Left lung (tissue), 10 donors: Measurements from ENCODE around the gene COG5. TPM values are rescaled to one million over a fixed set of nuclear protein-coding genes. Genes with fewer than 3 reads are reported as not detected.

Source experiments
- ATAC-seq: fragments of 200-7000 bp; cut with Tn5 transposase; one replicate; pipeline ENCODE4 v1.9.1; 2020; ENCODE audit warnings: moderate library complexity
- DNase-seq, 4 donors: peaks; one replicate each; pipeline ENCODE4 v3.0.0-alpha.2; 2013 to 2020
- H3K27ac ChIP-seq, 2 donors: fragments of 200-600 bp; sonication (generic) in 1 of 2; one replicate each; pipeline versions ENCODE4 v1.5.0 to v1.8.0; 2020 to 2021
- H3K27me3 ChIP-seq, 2 donors: fragments of 200-600 bp; sonication (generic) in 1 of 2; one replicate each; pipeline versions ENCODE4 v1.5.0 to v1.8.0; 2020 to 2021
- H3K36me3 ChIP-seq, 2 donors: fragments of 200-600 bp; sonication (generic) in 1 of 2; one replicate each; pipeline versions ENCODE4 v1.5.0 to v1.8.0; 2020 to 2021
- H3K4me1 ChIP-seq, 2 donors: fragments of 200-600 bp; one replicate each; pipeline ENCODE4 v1.8.0; 2021
- H3K4me3 ChIP-seq, 2 donors: fragments of 200-600 bp; sonication (generic) in 1 of 2; one replicate each; pipeline versions ENCODE4 v1.5.0 to v1.8.0; 2020 to 2021; ENCODE audit warnings: mild to moderate bottlenecking in 1 of 2
- H3K9me3 ChIP-seq, 2 donors: fragments of 200-600 bp; sonication (generic) in 1 of 2; one replicate each; pipeline versions ENCODE4 v1.5.0 to v1.8.0; 2020 to 2021
- CTCF ChIP-seq, 2 donors: fragments of 200-600 bp; sonication (generic) in 1 of 2; IDR thresholded peaks; one replicate each; pipeline versions ENCODE4 v1.5.0 to v1.8.0; 2021; ENCODE audit warnings: antibody characterized with exemption in 2 of 2
- intact Hi-C, 2 donors: fragments of 100-400 bp; cut with DNase I; formaldehyde crosslinking; loops; one replicate each; pipeline versions ENCODE4 v1.11.2 to v1.14.2; 2022
- polyA plus RNA-seq, 6 donors: library from polyadenylated mRNA; unstranded; fragments of 120-200 nt; gene quantifications; one replicate each; pipeline ENCODE4 v1.2.1, GENCODE V29; 2013; ENCODE audit not compliant: insufficient read length in 6 of 6
- total RNA-seq, 2 donors: library from RNA; stranded (reverse); fragmentation: NEBNext Ultra II Directional; extraction: Animal tissue kit (Norgen Biotek cat#: 25700); gene quantifications; one replicate each; pipeline ENCODE4 v1.2.1, GENCODE V29; 2021
- donor health status: DM: no; HTN: yes; CAD: no.
- donor health status: DM: no; HTN: no; CAD: no.

COG5 gene
- total and polyA plus RNA-seq, 8 donors, result 26.9 to 42.6 (median 33.4) TPM

- Histone ChIP-seq H3K36me3 (no peaks in the 10 kb centered on the region), H3K4me3 (no peak overlapping the region), H3K27me3 (no peaks in the 10 kb centered on the region), H3K9me3 (no peaks in the 10 kb centered on the region), H3K27ac (no peak overlapping the region), H3K4me1 (no peaks in the 10 kb centered on the region)
- TF ChIP-seq CTCF (IDR thresholded peaks at IDR 0.05), result no peak
- intact Hi-C loops, result no loop called here
- DNase-seq (no peak), ATAC-seq (no peak)
These were observed 121.0 kb downstream of the COG5 start for GRCh38 chr7:107442678-107443077.

DNA sequence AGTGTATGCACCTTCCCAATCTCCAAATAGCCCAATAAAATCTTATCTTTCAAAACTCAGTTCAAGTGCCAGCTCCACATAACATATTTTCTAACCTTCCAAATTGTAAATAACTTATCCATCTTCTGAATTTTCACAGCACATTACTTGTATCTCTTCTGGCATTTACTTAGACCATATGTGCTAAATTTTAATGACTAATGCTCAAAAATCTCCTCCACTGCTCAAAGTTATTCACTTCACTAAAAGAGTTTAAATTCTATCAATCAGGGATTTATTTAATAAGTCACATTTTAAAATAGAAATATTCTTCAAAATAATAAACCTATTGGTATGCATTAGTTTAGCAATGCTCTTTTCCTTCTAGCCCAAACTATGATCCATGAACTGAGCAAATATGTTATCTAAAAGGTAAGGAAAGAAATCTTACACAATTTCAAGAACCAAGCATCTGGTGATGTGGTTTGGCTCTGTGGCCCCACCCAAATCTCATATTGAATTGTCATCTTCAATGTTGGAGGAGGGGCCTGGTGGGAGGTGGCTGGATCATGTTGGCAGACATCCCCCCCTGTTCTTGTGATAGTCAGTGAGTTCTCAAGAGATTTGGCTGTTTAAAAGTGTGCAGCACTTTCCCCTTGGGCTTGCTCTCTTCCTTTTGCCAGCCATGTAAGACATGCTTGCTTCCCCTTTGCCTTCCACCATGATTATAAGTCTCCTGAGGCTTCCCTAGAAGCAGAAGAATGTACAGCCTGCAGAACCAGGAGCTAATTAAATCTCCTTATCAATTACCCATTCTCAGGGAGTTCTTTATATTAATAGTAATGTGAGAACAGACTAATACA lies 121.9 kb downstream of the COG5 start:
- intact Hi-C loops, result no loop called here
- Histone ChIP-seq H3K9me3 (no peaks in the 10 kb centered on the region), H3K27me3 (no peaks in the 10 kb centered on the region), H3K36me3 (no peaks in the 10 kb centered on the region), H3K4me3 (no peak overlapping the region), H3K4me1 (no peaks in the 10 kb centered on the region), H3K27ac (no peak overlapping the region)
- ATAC-seq, result no peak
- no peak for DNase-seq
- TF ChIP-seq CTCF (IDR thresholded peaks at IDR 0.05), result no peak

GRCh38 chr7:107439025-107439424 lies 124.7 kb downstream of the COG5 start:
- TF ChIP-seq CTCF (IDR thresholded peaks at IDR 0.05), result no peak
- Histone ChIP-seq H3K27ac (no peak overlapping the region), H3K4me1 (no peaks in the 10 kb centered on the region), H3K9me3 (no peaks in the 10 kb centered on the region), H3K4me3 (no peak overlapping the region), H3K36me3 (no peaks in the 10 kb centered on the region), H3K27me3 (no peaks in the 10 kb centered on the region)
- ATAC-seq, result no peak
- intact Hi-C loops, result no loop called here
- DNase-seq, result no peak

DNA sequence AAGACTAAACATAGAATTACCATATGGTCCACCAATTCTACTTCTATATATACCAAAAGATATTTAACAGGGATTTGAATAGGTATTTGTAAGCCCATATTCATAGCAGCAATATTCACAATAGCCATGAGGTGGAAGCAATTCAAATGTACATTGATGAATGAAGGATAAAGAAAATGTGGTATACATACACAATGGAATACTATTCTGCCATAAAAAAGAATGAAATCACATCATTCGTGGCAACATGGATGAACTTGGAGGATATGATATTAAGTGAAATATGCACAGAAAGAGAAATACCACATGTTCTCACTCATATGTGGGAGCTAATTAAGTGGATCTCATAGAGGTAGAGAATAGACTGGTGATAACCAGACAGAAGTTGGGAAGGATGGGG lies 128.0 kb downstream of the COG5 start:
- peaks cover 0 to 3% of the 10 kb centered on the region in 2 donors for H3K9me3 ChIP-seq
- no peak overlapping the region for H3K4me3 ChIP-seq
- ATAC-seq (no peak), DNase-seq (no peak)
- H3K27ac ChIP-seq, result no peak overlapping the region
- TF ChIP-seq CTCF (IDR thresholded peaks at IDR 0.05), result no peak
- intact Hi-C loops, result no loop called here
- no peaks in the 10 kb centered on the region for H3K4me1 ChIP-seq
- no peaks in the 10 kb centered on the region for H3K36me3 ChIP-seq
- H3K27me3 ChIP-seq, result no peaks in the 10 kb centered on the region

DNA sequence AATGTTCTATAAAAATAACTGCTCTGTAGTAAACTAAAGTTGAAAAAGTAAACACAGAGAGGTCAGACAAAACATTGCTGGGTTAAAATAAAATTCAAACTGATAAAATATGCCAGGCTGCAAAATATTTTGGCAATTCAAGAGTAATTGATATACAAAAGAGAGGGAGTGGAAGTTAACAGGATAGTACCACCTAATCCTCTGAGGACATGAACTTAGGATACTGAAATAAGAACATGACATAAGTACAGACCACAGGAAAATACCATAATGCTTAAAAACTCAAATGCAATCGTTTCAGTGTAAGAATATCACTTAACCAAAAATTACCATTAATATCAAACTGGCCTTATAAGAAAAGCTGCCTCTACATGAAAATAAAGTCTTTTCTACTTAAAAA lies 131.5 kb downstream of the COG5 start:
- H3K36me3 ChIP-seq, result no peaks in the 10 kb centered on the region
- no peak overlapping the region for H3K4me3 ChIP-seq
- intact Hi-C loops, result no loop called here
- H3K4me1 ChIP-seq, result no peaks in the 10 kb centered on the region
- ATAC-seq (no peak), DNase-seq (no peak)
- no peak overlapping the region for H3K27ac ChIP-seq
- no peak for TF ChIP-seq CTCF (IDR thresholded peaks at IDR 0.05)
- peaks cover 0 to 3% of the 10 kb centered on the region in 2 donors for H3K9me3 ChIP-seq
- H3K27me3 ChIP-seq, result no peaks in the 10 kb centered on the region
